HCT116 (cell line): ENCODE measurements around the gene VPS26B. TPM values are rescaled to one million over a fixed set of nuclear protein-coding genes. Genes with fewer than 3 reads are reported as not detected.

Experiments used
- ATAC-seq: fragments of 200-7000 bp; cut with Tn5 transposase; 2 replicates; pipeline ENCODE4 v1.9.1; 2020; ENCODE audit warnings: mild to moderate bottlenecking, moderate library complexity
- BruUV-seq: library from RNA; stranded (reverse); fragments of 400-500 nt; replicated peaks from 2 replicates; lab custom pipeline; 2021; lab: Mats Ljungman, UMichigan
- CTCF ChIA-PET: fragments of 300-600 bp; sonication (Branson Sonifier 250); formaldehyde crosslinking; loops from one replicate; lab custom pipeline; 2021; ENCODE audit warnings: antibody characterized with exemption; lab: Charles Lee
- POLR2A ChIA-PET: fragments of 300-600, 350-600 bp; sonication (Branson Sonifier 250); formaldehyde crosslinking; loops from one replicate; lab custom pipeline; 2021; ENCODE audit warnings: antibody characterized with exemption; lab: Charles Lee
- RAD21 ChIA-PET, 2 experiments: fragments of 300-600 bp; sonication (Branson Sonifier 250); formaldehyde crosslinking; loops; one replicate each; lab custom pipeline; 2023; ENCODE audit warnings: low total read pairs in 2 of 2; ENCODE audit not compliant: uncharacterized antibody in 2 of 2, unreplicated experiment in 2 of 2, low non-redundant PET in 1 of 2; lab: Charles Lee
- DNase-seq: peaks from one replicate; pipeline ENCODE4 v3.0.0-alpha.2; 2010; ENCODE audit warnings: low read depth, low spot score
- H2AFZ ChIP-seq: fragments of 200-600 bp; shearing (Covaris generic), sonication (generic); 2 replicates; pipeline ENCODE4 v1.6.1; 2017; ENCODE audit warnings: low read depth, mixed run types, mixed read lengths, antibody characterized with exemption, low read length; ENCODE audit not compliant: poor library complexity, severe bottlenecking
- H3K27ac ChIP-seq: 2 replicates; pipeline ENCODE4 v1.5.1; 2012; ENCODE audit warnings: low read depth, low read length
- H3K27me3 ChIP-seq: fragments of 200-600 bp; sonication (generic); 2 replicates; pipeline ENCODE4 v1.6.1; 2016; ENCODE audit warnings: mixed run types, low read length, mixed read lengths; ENCODE audit not compliant: insufficient read depth
- H3K36me3 ChIP-seq, 2 experiments: fragments of 200-500 bp in 1 of 2; fragments of 200-600 bp in 1 of 2; sonication (Bioruptor generic) in 1 of 2; sonication (generic) in 1 of 2; 2 replicates each; pipeline versions ENCODE4 v1.5.1 to v1.6.1; 2014 to 2016; ENCODE audit warnings: low read length in 2 of 2, inconsistent platforms in 1 of 2, mixed read lengths in 1 of 2, mixed run types in 1 of 2; ENCODE audit not compliant: insufficient read depth in 2 of 2, control insufficient read depth in 1 of 2
- H3K4me1 ChIP-seq, 2 experiments: fragments of 200-600 bp in 1 of 2; sonication (generic) in 1 of 2; 2 replicates each; pipeline versions ENCODE4 v1.5.1 to v1.6.1; 2012 to 2017; ENCODE audit warnings: low read length in 2 of 2, inconsistent platforms in 1 of 2, mild to moderate bottlenecking in 1 of 2, mixed read lengths in 1 of 2, mixed run types in 1 of 2, moderate library complexity in 1 of 2; ENCODE audit not compliant: insufficient read depth in 2 of 2, control insufficient read depth in 1 of 2
- H3K4me2 ChIP-seq: fragments of 200-600 bp; sonication (generic); 2 replicates; pipeline ENCODE4 v1.6.1; 2017; ENCODE audit warnings: mixed run types, low read length, mixed read lengths
- H3K4me3 ChIP-seq, 2 experiments: fragments of 200-600 bp in 1 of 2; sonication (generic) in 1 of 2; replicated peaks in 1 of 2; 2 replicates each; pipeline ENCODE4 v1.5.1; 2011 to 2016; ENCODE audit warnings: low read length in 2 of 2, control low read depth in 1 of 2, low read depth in 1 of 2, mild to moderate bottlenecking in 1 of 2, mixed read lengths in 1 of 2, mixed run types in 1 of 2
- H3K79me2 ChIP-seq: fragments of 200-600 bp; sonication (generic); 2 replicates; pipeline ENCODE4 v1.6.1; 2017; ENCODE audit warnings: mild to moderate bottlenecking, mixed run types, low read length, moderate library complexity, mixed read lengths; ENCODE audit not compliant: insufficient read depth
- H3K9ac ChIP-seq: fragments of 200-600 bp; sonication (generic); 2 replicates; pipeline ENCODE4 v1.6.1; 2016; ENCODE audit warnings: low read length, mixed read lengths
- H3K9me2 ChIP-seq: fragments of 200-600 bp; sonication (generic), shearing (Covaris generic); 2 replicates; pipeline ENCODE4 v1.6.1; 2017; ENCODE audit warnings: mixed run types, mild to moderate bottlenecking, moderate library complexity; ENCODE audit not compliant: insufficient read depth
- H3K9me3 ChIP-seq, 2 experiments: fragments of 200-500 bp in 1 of 2; fragments of 200-600 bp in 1 of 2; sonication (Bioruptor generic) in 1 of 2; sonication (generic) in 1 of 2; 2 replicates each; pipeline ENCODE4 v1.6.1; 2014 to 2017; ENCODE audit warnings: low read length in 2 of 2, mixed read lengths in 2 of 2, inconsistent platforms in 1 of 2, low read depth in 1 of 2, mild to moderate bottlenecking in 1 of 2, mixed run types in 1 of 2, moderate library complexity in 1 of 2; ENCODE audit not compliant: control insufficient read depth in 1 of 2, insufficient read depth in 1 of 2
- H4K20me1 ChIP-seq: fragments of 200-600 bp; sonication (generic), shearing (Covaris generic); 2 replicates; pipeline ENCODE4 v1.6.1; 2017; ENCODE audit warnings: mixed run types, mild to moderate bottlenecking, moderate library complexity; ENCODE audit not compliant: insufficient read depth
- CEBPB ChIP-seq: IDR thresholded peaks from 2 replicates; pipeline ENCODE4 v1.6.1; 2012; ENCODE audit warnings: low read depth
- EZH2 ChIP-seq: fragments of 200-600 bp; sonication (generic); IDR thresholded peaks from 2 replicates; pipeline ENCODE4 v1.6.1; 2017; ENCODE audit warnings: antibody characterized with exemption, mixed run types
- FOSL1 ChIP-seq: IDR thresholded peaks from 2 replicates; pipeline ENCODE4 v1.6.1; 2012; ENCODE audit warnings: low read depth
- JUND ChIP-seq: IDR thresholded peaks from 2 replicates; pipeline ENCODE4 v1.6.1; 2012
- POLR2A ChIP-seq: IDR thresholded peaks from 2 replicates; pipeline ENCODE4 v1.7.0; 2011; ENCODE audit warnings: borderline replicate concordance; ENCODE audit not compliant: insufficient read depth, insufficient read length; ENCODE audit errors: extremely low read depth
- SP1 ChIP-seq: IDR thresholded peaks from 2 replicates; pipeline ENCODE4 v1.6.1; 2012; ENCODE audit warnings: low read depth
- SRF ChIP-seq: IDR thresholded peaks from 2 replicates; pipeline ENCODE4 v1.6.1; 2012; ENCODE audit warnings: low read depth
- YY1 ChIP-seq: IDR thresholded peaks from 2 replicates; pipeline ENCODE4 v1.6.1; 2011; ENCODE audit warnings: low read length, low read depth, moderate library complexity, mild to moderate bottlenecking; ENCODE audit not compliant: insufficient replicate concordance; ENCODE audit errors: extremely low read depth
- ZFX ChIP-seq: fragments of 450-650 bp; IDR thresholded peaks from 2 replicates; pipeline ENCODE4 v1.6.1; 2017
- ZNF274 ChIP-seq: fragments of 200-500 bp; sonication (Bioruptor generic); IDR thresholded peaks from 2 replicates; pipeline ENCODE4 v1.6.1; 2014; ENCODE audit warnings: mild to moderate bottlenecking, low read depth, low read length, inconsistent platforms
- intact Hi-C: fragments of 100-400 bp; cut with micrococcal nuclease; formaldehyde crosslinking; loops from 2 replicates; pipeline ENCODE4 v1.10.0; 2022
- total RNA-seq: library from RNA; stranded (reverse); gene quantifications from one replicate; pipeline ENCODE4 v1.2.1, GENCODE V29; 2021; ENCODE audit not compliant: unreplicated experiment
- TF ChIP-seq, protein P1 (sequence below): IDR thresholded peaks from 2 replicates; pipeline ENCODE4 v1.6.1; 2011; ENCODE audit warnings: mild to moderate bottlenecking, low read length, moderate library complexity; ENCODE audit not compliant: insufficient replicate concordance; ENCODE audit errors: extremely low read depth
- TF ChIP-seq, protein P2 (sequence below): IDR thresholded peaks from 2 replicates; pipeline ENCODE4 v1.6.1; 2012

Gene VPS26B
- total RNA-seq, 1 experiment from 2014 or later: 26.6 TPM

DNA sequence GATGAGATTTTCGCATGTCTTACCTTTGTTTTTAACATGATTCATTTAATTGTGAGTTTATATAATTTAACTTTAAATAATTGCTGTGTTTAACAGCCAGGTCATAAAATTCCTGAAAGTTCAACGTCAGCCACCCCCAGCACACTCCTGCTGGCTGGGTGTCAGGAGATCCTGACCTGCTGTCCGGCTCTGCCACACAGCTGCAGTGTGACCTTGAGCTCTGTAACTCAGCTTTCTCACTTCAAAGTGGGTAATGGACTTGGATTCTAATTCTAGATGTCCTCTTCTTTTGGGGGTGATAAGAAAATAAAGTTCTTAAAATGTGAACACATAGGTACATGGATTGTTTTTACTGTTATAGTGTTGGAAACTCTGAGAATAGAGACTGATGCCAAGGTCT is 10.9 kb downstream of the VPS26B start:
- Histone ChIP-seq H4K20me1 (no peaks in the 10 kb centered on the region), H3K9ac (no peak overlapping the region), H3K36me3 (peaks cover 3 to 12% of the 10 kb centered on the region in 2 experiments; a peak in 1 of 4 replicates), H3K9me2 (no peaks in the 10 kb centered on the region), H3K27ac (no peak overlapping the region), H3K4me1 (no peaks in the 10 kb centered on the region), H3K79me2 (peaks cover 15% of the 10 kb centered on the region; the same call in 1 of the 2 replicates), H3K9me3 (no peaks in the 10 kb centered on the region), H3K4me2 (no peak overlapping the region), H2AFZ (no peak overlapping the region), H3K27me3 (no peaks in the 10 kb centered on the region), H3K4me3 (no peak overlapping the region)
- ChIA-PET POLR2A (no interaction called here), CTCF (no interaction called here), RAD21 (no interaction called here)
- BruUV-seq: no TSS peak
- intact Hi-C loops: loop anchor here (5.0 kb wide), 1 partner anchor 48 kb away; no protein-coding TSS in a partner anchor
- DNase-seq: no peak
- no peak for ATAC-seq
- TF ChIP-seq SRF (no peak), YY1 (no peak), CEBPB (no peak), ZFX (no peak), ZNF274 (no peak), SP1 (no peak), FOSL1 (no peak), JUND (no peak), EZH2 (no peak), POLR2A (no peak)
- TF ChIP-seq, protein P1, sequence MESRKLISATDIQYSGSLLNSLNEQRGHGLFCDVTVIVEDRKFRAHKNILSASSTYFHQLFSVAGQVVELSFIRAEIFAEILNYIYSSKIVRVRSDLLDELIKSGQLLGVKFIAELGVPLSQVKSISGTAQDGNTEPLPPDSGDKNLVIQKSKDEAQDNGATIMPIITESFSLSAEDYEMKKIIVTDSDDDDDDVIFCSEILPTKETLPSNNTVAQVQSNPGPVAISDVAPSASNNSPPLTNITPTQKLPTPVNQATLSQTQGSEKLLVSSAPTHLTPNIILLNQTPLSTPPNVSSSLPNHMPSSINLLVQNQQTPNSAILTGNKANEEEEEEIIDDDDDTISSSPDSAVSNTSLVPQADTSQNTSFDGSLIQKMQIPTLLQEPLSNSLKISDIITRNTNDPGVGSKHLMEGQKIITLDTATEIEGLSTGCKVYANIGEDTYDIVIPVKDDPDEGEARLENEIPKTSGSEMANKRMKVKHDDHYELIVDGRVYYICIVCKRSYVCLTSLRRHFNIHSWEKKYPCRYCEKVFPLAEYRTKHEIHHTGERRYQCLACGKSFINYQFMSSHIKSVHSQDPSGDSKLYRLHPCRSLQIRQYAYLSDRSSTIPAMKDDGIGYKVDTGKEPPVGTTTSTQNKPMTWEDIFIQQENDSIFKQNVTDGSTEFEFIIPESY: no peak
- TF ChIP-seq, protein P2, sequence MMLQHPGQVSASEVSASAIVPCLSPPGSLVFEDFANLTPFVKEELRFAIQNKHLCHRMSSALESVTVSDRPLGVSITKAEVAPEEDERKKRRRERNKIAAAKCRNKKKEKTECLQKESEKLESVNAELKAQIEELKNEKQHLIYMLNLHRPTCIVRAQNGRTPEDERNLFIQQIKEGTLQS: no peak
- TF ChIP-seq, all 23 proteins: peak for 0
